A549 (cell line): ENCODE measurements around the gene NPHP1.
"Not testable (repeated sequence)": the region's sequence is repeated elsewhere in the genome, so short reads cannot be mapped to it uniquely, and the experiment has no call there.

ENCODE experiments used
- CBX8 ChIP-seq: fragments of 200-600 bp; sonication (generic); IDR thresholded peaks from 2 replicates; pipeline ENCODE4 v1.6.1; 2016
- CEBPB ChIP-seq, 2 experiments: fragments of >200 bp in 1 of 2; sonication (Bioruptor Twin) in 1 of 2; formaldehyde crosslinking in 1 of 2; IDR thresholded peaks; 2 replicates each; pipeline ENCODE4 v1.6.1; 2012 to 2016
- CHD4 ChIP-seq: fragments of 200-600 bp; sonication (generic); IDR thresholded peaks from 2 replicates; pipeline ENCODE4 v1.6.1; 2016; ENCODE audit warnings: antibody characterized with exemption, mild to moderate bottlenecking, borderline replicate concordance
- ESRRA ChIP-seq: fragments of 150-350 bp; IDR thresholded peaks from 2 replicates; pipeline ENCODE4 v1.6.1; 2014; ENCODE audit warnings: mild to moderate bottlenecking, low read length, borderline replicate concordance
- GATA3 ChIP-seq: IDR thresholded peaks from 2 replicates; pipeline ENCODE4 v1.6.1; 2012; ENCODE audit warnings: borderline replicate concordance
- MYC ChIP-seq: IDR thresholded peaks from 2 replicates; pipeline ENCODE4 v1.6.1; 2012; ENCODE audit warnings: mild to moderate bottlenecking, inconsistent platforms, low read length, improper control_type of control experiment, borderline replicate concordance
- POLR2A ChIP-seq: IDR thresholded peaks from 2 replicates; pipeline ENCODE4 v1.6.1; 2012; ENCODE audit warnings: mild to moderate bottlenecking, low read length
- POLR2AphosphoS2 ChIP-seq: conservative IDR thresholded peaks from 2 replicates; pipeline ENCODE4 v1.6.1; 2012; ENCODE audit warnings: low read length, improper control_type of control experiment, inconsistent platforms
- TF ChIP-seq, protein P1 (sequence below): fragments of >200 bp; sonication (Bioruptor Twin); formaldehyde crosslinking; IDR thresholded peaks from 3 replicates; pipeline ENCODE4 v1.5.1; 2016
- TF ChIP-seq, protein P2 (sequence below): fragments of 450-650 bp; IDR thresholded peaks from 2 replicates; pipeline ENCODE4 v1.6.1; 2014; ENCODE audit warnings: antibody characterized with exemption

DNA sequence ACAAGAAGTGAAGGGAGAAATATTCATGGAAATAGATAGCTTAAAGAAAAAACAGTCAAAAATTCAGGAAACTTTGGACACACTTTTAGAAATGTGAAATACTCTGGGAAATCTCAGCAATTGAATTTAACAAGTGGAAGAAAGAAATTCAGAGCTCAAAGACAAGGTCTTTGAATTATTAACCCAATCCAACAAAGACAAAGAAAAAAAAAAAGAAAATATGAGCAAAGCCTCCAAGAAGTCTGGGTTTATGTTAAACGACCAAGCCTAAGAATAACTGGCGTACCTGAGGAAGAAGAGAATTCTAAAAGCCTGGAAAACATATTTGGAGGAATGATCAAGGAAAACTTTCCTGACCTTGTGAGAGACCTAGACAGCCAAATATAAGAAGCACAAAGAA, 96.5 kb downstream of the NPHP1 start:
- not testable (repeated sequence) for TF ChIP-seq MYC; ESRRA; CEBPB (IDR thresholded peaks at IDR 0.05); CHD4; POLR2A; CBX8; POLR2AphosphoS2; GATA3
- TF ChIP-seq, protein P1, sequence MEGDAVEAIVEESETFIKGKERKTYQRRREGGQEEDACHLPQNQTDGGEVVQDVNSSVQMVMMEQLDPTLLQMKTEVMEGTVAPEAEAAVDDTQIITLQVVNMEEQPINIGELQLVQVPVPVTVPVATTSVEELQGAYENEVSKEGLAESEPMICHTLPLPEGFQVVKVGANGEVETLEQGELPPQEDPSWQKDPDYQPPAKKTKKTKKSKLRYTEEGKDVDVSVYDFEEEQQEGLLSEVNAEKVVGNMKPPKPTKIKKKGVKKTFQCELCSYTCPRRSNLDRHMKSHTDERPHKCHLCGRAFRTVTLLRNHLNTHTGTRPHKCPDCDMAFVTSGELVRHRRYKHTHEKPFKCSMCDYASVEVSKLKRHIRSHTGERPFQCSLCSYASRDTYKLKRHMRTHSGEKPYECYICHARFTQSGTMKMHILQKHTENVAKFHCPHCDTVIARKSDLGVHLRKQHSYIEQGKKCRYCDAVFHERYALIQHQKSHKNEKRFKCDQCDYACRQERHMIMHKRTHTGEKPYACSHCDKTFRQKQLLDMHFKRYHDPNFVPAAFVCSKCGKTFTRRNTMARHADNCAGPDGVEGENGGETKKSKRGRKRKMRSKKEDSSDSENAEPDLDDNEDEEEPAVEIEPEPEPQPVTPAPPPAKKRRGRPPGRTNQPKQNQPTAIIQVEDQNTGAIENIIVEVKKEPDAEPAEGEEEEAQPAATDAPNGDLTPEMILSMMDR = not testable (repeated sequence)
- TF ChIP-seq, protein P2, sequence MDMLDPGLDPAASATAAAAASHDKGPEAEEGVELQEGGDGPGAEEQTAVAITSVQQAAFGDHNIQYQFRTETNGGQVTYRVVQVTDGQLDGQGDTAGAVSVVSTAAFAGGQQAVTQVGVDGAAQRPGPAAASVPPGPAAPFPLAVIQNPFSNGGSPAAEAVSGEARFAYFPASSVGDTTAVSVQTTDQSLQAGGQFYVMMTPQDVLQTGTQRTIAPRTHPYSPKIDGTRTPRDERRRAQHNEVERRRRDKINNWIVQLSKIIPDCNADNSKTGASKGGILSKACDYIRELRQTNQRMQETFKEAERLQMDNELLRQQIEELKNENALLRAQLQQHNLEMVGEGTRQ = not testable (repeated sequence)
